ENCODE results near the gene SFSWAP.

Gene SFSWAP

DNA sequence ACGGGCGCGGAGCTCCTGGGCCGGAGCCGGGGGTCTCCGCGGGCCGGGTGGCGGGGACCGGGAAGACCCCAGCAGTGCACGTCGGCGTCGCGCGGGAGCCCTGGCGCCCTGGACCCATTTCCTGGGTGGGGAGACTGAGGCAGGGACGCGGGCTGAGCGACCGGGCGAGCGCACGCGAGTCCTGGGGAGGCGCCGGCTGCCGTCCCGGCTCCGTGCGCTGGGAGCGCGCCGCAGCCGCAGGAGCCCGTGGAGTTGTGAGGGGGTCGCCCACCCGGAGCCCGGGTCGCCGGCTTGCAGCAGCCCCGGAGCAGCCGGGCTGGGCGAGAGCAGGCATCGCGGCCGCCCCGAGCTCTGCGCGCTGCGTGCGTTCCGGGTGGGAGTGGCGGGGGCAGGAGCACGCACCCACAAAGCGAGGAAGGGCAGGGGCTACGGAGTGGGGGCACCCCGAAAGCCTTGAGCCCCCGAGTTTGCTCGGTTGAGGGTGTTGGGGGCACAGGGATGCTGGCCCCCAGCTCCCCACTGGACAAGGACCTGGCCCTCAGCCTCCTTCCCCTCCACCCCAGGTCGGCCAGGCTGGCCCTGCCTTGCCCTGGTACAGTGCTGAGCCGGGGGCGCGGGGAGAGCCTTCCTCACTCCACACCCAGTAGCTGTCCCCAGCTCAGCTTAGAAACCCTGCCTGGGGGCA lies 117.9 kb downstream of the SFSWAP start:
- DNase-seq (ENCODE audit: extremely low spot score, insufficient read length, low read depth) (no peak), FAIRE-seq (no peak)

DNA sequence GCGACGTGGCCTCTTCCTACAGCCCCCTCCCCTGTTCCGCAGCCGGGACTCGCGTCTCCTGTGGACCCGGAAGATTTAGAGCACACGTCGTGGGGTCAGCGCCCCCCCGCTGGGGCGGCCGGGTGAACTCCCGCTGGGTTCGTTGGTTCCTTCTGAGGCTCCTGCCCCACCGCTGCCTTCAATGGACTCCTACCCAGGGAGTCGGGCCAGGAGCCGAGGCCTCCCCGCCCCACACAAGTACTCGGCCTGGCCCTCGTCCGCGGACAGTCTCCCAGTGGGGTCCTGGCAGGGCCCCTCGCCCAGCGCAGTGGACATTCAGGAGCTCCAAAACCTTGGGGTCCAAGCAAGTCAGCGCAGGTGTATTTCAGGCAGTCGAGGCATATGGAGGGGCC lies 118.5 kb downstream of the SFSWAP start:
- DNase-seq (ENCODE audit: extremely low spot score, insufficient read length, low read depth) = no peak
- FAIRE-seq = no peak

DNA sequence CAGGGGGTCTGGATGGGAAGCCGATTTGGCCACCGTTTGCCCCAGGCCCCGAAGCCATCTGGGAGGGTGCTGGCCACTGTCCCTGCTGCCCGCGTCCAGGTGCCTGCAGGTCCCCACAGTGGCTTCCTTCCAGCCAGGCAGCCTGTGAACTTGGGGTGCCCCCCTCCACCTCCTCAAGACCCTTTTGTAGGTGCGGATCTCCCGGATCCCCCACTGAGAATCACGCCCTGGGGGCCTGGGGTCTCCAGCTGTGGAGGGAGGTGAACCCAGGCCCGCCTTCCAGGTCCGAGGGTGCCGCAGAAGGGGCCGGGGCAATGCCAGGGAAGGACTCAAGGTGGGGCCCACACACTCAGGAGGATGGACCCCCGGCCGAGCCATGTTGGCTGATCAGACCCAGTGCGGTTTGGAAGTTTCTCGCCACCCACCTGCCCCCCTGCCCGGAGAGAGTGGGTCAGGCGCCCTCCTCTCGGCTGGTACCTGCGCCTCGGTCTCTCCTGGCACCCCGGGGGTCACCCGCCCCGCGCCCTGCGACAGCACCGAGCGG lies 119.0 kb downstream of the SFSWAP start:
- FAIRE-seq (no peak), DNase-seq (ENCODE audit: extremely low spot score, insufficient read length, low read depth) (no peak)

DNA sequence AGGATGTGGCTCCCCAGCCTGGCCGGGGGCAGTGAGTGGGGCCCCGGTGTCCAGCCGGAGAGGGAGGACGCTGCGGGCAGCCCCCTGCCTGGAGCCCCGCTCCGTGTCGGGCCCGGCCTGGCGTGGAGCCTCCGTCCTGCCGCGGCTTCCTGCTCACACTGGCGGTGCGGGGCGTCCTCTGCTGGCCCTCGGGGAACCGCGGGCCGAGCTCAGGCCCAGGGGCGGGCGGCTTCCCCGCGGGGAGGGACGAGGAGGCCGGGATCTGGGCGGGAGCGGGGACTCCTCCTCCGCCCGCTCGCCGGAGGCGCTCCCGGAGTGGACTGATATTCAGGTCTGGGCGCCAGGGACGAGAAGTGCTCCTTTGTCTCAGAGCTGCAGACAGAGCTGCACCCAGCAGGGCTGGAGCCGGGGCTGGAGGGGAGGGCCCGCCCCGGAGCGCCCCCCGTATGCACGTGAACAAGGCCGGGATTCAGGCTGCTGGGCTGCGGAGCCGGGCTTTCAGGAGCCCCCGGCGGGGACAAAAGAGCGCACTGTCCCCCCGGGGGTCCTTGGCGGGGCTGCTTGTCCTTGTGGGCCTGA lies 119.5 kb downstream of the SFSWAP start:
- no peak for FAIRE-seq
- no peak for DNase-seq (ENCODE audit: extremely low spot score, insufficient read length, low read depth)

DNA sequence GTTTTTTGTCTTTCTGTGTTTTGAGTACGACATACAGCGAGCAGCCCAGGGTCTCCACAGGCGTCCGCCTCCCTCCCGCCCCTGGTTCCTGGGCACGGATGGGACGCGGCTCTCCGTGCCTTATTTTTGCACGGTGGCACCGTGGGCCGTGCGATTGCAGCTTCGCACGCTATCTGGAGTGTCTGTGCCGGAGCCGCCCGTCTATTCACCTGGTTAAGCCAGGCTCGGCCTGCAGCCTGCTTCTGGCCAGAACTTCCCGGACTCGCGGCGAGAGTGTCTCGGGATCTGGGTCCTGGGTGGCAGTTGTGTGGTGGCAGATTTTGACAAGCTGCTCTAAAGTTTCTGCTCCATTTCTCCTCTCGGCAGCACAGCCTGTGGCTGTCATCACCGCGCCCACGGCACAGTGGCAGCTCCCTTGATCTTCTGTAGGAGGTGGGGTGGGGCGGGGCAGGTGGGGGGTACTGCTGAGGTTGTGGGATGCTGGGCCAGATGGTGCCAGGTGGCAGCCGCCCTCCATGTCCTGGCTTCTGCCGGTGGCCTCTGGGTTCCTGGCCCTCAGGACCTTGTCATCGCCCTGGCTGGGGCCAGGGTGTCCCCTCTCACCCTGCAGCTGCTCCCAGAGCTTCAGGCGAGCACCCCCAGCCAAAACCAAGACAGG lies 120.2 kb downstream of the SFSWAP start:
- FAIRE-seq (no peak), DNase-seq (ENCODE audit: extremely low spot score, insufficient read length, low read depth) (no peak)

DNA sequence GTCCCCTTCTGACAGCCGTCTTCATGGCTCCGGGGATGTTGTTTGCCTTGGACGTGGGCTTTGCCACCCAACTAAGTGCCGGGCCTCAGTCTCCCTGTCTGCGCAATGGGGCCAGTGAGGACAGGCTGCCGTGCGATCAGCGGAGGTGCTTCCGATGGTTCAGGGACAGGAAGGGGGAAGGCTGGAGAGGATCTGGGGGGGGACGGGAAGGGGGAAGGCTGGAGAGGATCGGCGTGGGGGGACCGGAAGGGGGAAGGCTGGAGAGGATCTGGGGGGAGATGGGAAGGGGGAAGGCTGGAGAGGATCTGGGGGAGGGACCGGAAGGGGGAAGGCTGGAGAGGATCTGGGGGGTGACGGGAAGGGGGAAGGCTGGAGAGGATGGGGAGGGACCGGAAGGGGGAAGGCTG lies 120.7 kb downstream of the SFSWAP start:
- DNase-seq (ENCODE audit: extremely low spot score, insufficient read length, low read depth) (no peak), FAIRE-seq (no peak)

DNA sequence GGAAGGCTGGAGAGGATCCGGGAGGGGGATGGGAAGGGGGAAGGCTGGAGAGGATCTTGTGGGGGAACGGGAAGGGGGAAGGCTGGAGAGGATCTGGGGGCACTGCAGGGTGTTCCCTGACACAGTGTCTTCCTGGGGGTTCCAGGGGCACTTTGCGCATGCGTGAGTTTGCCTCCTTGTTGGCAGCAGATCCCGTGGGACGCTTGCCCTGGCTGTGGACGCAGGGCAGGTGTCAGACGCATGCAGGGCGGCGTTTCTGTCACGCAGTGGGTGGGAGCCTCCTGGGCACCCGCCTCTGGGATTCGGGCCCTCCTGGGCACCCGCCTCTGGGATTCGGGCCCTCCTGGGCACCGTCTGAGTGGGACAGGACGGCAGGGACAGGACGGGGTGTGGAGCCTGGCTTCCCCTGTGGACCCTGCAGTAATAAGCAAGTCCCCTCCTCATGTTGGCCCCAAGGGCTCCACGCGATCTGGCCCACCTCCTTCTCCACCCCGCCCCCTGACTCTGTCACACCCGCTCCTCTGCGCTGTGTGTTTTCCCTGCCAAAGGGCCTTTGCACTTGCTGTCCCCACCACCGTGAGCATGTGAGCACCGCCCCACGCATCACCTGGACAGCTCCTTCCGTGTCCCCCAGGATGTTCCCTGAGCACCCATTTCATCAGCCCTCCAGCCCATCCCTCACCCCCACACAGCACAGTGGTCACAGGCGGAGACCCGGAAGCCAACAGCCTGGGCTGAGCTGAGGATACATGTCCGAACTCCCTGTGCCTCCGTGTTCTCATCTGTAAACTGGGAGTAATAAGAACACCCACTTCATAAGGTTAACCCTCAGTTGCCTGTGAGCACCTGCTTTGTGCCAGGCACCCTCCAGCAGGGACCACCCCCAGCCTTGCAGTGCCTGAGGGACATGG lies 121.7 kb downstream of the SFSWAP start:
- DNase-seq (ENCODE audit: extremely low spot score, insufficient read length, low read depth) (no peak), FAIRE-seq (no peak)

DNA sequence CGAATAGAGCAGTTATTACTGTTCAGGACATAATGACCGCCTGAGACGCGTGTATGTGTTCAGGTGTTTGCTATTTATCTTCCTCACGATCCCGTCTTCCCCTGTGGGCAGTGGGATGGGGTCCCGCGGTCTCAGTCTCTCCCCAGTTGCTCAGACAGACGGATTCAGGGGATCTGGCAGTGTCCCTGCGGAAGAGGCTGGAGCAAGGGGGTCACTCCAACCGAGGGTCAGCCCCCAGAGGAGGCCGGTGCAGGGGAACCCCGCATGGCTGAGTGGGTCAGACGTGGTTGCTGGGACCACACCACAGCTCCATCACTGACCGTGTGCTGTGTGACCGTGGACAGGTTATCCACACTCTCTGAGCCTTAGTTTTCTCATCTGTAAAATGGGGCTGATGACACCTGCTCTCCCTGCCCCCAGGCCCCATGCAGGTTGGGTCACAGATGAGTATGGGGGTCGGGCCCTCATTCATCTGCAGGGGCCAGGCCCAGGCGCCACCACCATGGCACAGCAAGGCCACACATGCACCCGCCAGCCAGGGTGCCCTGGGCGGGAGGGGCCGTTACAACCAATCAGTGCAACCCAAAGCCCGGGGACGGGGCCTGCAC lies 122.5 kb downstream of the SFSWAP start:
- no peak for DNase-seq (ENCODE audit: extremely low spot score, insufficient read length, low read depth)
- FAIRE-seq = no peak

DNA sequence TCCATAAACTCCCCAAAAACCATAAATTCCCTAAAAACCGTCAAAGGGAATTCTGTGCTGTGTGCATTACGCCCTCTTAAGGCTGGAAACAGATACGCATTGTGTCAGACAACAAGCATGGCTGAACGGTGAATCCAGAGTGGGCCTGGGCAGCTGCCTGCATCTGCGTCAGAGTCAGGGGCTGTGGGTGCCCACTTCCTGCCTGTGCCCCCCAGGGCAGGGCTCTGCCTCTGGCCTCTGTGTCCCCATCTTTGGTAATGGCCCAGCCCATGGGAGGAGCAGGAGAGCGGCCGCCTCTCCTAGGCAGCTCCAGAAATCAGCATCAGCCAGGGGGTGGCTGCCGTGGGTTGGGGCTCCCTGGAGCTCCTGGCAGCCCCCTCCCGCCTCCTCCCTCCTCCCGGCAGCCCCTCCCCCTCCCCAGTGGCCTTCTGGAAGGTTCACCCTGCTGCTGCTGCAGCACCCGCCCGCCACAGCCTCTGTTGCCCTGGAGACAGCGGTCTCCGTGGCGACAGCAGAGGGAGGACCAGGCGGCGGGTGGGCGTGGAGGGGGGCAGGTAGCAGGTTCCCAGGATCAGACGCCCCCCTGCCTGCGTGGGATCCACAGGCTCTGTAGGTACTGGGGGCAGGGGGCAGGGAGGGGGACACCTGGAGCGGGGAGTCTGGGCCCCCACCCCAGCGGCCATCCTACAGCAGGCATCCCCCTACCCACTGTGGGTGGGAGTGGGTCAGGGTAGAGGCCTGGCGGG lies 123.2 kb downstream of the SFSWAP start:
- DNase-seq (ENCODE audit: extremely low spot score, insufficient read length, low read depth) = no peak
- no peak for FAIRE-seq

DNA sequence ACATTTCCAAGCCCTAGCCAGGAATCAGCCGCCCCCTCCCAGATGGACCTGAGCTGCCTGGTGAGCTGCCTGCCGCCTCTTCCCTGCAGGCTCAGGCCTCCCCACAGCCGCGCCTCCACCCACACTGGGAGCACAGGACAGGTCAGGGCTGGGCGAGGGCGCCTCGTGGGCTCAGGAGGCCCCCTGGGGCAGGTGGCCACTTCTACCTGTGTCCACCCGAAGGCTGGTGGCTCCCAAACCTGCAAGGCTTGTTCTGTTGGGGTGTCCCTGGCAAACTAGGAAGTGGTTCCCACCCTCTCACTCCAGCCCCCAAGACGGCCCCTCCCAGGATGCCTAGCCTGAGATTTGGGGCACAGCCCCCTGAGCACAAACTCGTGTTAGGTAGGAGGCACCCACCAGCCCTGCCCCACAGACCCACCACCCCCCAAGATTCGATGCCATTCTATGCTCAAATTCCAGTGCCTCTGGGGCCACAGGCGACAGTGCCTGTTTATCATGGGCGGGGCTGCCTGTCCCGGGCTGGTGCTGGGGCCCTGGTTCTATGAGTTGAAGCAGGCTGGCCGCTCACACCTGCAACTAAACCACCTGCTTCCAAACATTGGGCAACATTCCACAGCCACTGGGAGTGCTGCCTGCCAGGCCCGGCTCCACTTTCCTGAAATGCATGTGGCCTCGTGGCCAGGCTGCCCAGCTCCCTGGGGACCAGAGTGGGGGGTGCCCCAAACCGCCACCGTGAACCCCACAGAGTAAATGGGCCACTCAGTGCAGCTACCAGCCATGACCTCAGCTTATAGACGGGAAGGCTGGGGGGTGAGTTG lies 124.1 kb downstream of the SFSWAP start:
- no peak for FAIRE-seq
- no peak for DNase-seq (ENCODE audit: extremely low spot score, insufficient read length, low read depth)

DNA sequence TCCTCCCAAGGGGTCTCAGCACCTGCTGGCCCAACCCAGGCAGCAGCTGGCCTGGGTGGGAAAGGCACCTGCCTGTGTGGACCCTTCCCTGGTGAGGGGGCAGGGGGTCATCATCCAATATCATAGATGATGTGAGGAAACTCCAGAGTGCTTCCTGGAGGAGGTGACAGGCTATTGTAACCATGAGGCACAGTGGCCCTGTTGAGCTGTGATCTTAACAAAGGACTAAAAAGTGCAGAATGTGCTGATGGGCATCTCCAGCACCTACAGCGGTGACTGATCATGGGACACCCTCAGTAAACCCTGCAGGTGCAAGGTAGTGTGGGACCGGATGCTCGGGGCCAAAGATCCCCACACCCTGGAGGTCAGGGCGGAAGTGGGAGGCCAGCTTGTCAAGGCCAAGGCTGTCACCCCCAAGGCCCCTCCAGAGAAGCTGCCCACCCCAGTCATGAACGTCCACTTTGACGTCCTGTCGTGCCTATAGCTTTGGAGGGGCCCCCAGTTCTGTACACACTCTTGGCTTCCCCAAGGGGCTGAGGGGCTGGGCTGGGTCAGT lies 124.8 kb downstream of the SFSWAP start:
- FAIRE-seq (no peak), DNase-seq (ENCODE audit: extremely low spot score, insufficient read length, low read depth) (no peak)

DNA sequence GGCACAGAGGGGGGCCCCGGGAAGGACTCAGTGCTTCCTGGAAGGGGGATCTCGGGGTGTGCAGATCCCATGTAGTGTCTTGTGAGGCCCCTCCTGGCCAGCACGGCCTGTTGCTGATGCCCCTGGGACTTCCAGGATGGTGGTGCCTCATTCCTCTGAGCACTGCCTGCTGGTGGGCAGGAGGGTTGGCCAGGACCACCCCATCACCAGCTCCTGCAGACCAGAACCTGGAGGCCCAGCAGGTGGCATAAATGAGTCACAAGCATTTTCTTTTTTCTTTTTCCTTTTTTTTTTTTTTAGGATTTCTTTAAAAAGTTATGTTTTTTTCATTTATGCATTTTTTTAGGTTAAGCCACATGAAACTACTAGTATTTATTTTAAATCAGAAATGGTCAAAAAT lies 125.3 kb downstream of the SFSWAP start:
- no peak for DNase-seq (ENCODE audit: extremely low spot score, insufficient read length, low read depth)

DNA sequence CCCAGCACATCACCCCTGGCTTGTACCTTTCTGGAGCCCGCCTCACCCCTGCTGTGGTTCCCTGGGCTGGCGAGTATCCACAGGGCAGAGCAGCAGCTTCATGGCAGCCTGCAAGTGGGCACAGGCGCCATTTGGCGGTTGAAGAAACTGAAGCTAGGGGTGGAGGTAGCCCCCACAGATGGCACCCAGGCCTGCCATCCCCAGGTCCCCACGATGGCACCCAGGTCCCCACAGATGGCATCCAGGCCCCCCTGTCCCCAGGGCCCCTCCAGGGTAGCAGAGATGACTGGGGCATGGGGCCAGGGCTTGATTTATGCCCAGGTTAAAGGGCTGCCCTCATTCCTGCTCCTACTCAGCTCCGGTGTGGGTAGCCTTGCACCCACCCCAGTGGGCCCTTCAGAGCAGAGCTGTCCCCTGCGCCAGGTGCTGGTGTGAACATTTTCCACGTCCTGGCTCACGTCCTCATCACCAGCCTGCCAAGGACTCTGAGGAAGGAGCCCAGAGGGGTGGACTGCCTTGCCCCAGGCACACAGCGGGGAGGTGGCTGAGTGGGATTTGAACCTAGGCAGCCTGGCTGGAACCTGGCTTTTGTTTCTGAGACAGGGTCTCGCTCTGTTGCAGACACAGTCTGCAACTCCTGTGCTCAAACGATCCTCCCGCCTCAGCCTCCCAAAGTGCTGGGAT lies 126.0 kb downstream of the SFSWAP start:
- no peak for FAIRE-seq
- DNase-seq (ENCODE audit: extremely low spot score, insufficient read length, low read depth) = no peak

More for the DNA sequence above, 125.3 kb downstream of the SFSWAP start:
- no peak for FAIRE-seq

DNA sequence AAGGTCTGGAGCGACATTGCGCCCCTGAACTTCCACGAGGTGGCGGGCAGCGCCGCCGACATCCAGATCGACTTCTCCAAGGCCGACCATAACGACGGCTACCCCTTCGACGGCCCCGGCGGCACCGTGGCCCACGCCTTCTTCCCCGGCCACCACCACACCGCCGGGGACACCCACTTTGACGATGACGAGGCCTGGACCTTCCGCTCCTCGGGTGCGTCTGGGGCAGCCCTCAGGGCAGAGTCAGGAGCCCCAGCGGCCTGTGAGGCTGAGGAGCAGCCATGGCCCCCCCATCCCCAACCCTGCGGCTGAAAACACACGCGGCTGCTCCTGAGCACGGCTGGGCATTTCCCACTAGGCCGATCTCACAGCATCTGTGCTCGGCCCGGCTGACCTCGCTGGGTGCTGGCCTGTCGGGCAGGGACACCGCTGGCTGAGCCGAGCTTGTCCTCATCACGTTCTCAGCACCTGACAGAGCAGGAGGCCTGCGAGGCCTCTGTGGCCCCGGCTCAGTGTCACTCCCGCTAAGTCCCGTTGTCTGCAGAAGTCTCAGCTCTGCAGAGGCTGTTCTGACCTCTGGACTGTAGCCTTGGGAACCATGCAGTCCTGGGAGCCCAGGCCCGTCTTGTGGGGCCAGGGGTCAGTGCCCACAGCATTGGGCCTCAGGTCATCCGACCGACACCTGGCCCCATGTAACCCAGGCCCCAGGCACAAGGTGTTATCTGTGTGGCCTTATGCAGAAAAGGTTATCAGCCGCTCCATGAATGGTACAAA lies 129.9 kb downstream of the SFSWAP start:
- FAIRE-seq = no peak
- no peak for DNase-seq (ENCODE audit: extremely low spot score, insufficient read length, low read depth)

DNA sequence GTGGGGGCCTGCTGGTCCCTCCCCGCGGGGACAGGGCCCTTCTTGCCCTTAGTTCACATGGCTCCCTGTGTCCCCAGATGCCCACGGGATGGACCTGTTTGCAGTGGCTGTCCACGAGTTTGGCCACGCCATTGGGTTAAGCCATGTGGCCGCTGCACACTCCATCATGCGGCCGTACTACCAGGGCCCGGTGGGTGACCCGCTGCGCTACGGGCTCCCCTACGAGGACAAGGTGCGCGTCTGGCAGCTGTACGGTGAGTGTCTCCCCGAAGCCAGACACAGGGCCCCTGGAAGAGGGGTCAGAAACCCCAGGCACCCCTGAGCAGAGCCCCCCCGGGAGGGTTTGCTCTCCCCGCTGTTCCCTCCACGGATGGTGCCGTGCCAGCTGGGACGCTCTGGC lies 130.7 kb downstream of the SFSWAP start:
- FAIRE-seq (no peak), DNase-seq (ENCODE audit: extremely low spot score, insufficient read length, low read depth) (no peak)

DNA sequence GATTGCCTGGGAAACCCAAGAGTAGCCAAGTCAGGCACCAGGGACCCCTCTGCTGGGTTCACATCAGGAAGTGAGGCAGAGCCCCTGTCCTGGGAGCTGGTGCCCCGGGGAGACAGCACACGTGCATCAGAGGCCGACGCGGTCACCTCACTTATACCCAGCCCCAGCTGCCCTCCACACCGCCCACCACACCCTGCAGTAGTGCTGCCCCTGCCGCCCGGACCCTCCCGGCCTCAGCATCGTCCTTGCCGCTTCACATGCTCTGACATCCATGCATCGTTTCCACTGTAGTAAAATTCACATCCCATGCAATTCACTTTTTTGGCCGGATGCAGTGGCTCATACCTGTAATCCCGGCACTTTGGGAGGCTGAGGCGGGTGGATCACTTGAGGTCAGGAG lies 131.3 kb downstream of the SFSWAP start:
- no peak for FAIRE-seq

DNA sequence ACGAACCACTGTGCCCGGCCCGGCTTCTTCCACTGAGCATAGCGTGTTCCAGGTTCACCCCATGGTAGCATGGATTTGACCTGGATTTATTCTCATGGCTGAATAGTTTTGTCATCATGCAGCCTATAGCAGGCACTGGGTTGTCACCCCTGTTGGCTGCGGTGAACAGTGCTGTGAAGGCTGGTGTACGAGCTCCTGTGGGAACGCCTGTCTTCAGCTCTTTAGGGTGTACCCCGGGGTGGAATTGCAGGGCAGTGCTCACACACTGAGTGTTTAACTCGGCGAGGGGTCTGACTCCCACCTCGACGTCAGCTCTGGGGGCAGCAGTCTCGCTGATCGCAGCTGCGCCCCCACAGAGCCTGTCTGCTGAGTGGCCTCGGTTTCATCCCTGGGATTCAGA lies 132.6 kb downstream of the SFSWAP start:
- FAIRE-seq (no peak), DNase-seq (ENCODE audit: extremely low spot score, insufficient read length, low read depth) (no peak)

More for the DNA sequence above, 131.3 kb downstream of the SFSWAP start:
- DNase-seq (ENCODE audit: extremely low spot score, insufficient read length, low read depth) = no peak

Measured in GM18507 (cell line).